ENCODE results near the gene CDC40.
"Not testable (repeated sequence)": the region's sequence is repeated elsewhere in the genome, so short reads cannot be mapped to it uniquely, and the experiment has no call there.

Gene CDC40

DNA sequence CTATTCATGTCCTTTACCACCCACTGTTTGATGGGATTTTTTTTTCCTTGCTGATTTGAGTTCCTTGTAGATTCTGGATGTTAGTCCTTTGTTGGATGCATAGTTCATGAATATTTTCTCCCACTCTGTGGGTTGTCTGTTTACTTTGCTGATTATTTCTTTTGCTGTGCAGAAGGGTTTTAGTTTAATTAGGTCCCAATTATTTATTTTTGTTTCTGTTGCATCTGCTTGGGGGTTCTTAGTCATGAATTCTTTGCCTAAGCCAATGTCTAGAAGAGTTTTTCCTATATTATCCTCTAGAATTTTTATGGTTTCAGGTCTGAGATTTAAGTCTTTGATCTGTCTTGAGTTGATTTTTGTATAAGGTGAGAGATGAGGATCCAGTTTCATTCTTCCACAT is 92.6 kb downstream of the CDC40 start:
- DNase-seq = not testable (repeated sequence)

- no peak for DNase-seq
These were observed 97.0 kb downstream of the CDC40 start for GRCh38 chr6:110277100-110277665.

Data from T-helper 2 cell (primary cell).